HG03097 (cell line): ENCODE data around the gene TMEM115.
A peak's percentile ranks its signal among the peaks of the same experiment; 100 is the strongest.

ENCODE experiments used
- ATAC-seq: cut with Tn5 transposase; IDR thresholded peaks from one replicate; pipeline ENCODE4 v1.9.1; 2021; ENCODE audit not compliant: unreplicated experiment, low FRiP score

The TMEM115 gene

DNA sequence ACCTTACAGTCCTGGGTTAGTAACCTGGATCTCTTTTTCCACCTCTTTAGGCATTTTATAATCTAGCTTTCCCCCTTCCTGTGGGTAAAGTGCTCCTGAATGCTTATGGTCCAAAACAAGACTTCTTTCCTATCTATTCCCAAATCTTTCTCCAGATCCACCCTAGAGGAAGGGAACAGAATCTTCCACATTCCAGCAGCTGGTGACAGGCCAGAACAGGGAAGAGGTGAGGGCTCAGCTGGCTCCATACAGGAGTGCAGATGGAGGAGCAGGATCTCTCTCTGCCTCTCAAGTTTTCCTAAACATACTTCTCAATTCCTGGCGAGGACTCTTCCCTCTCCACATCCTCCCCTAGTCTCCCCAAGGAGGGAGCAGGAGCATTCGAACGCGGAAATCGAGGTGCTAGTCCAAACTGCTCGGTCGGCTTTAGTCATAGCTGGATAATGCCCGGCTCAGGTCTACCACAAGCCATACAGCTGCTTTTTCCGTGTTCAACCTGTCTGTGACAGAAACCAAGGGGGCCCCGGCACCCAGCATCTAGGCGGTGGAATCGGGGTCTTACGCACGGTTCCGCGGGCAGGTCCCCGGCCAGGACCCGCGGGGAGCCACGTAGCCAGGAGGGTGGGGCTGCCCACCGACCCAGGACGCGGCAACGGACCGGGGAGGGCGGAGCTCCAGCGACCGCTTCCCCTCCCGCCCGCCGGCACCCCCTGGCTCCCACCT is 22.7 kb downstream of the TMEM115 start:
- ATAC-seq: no peak

DNA sequence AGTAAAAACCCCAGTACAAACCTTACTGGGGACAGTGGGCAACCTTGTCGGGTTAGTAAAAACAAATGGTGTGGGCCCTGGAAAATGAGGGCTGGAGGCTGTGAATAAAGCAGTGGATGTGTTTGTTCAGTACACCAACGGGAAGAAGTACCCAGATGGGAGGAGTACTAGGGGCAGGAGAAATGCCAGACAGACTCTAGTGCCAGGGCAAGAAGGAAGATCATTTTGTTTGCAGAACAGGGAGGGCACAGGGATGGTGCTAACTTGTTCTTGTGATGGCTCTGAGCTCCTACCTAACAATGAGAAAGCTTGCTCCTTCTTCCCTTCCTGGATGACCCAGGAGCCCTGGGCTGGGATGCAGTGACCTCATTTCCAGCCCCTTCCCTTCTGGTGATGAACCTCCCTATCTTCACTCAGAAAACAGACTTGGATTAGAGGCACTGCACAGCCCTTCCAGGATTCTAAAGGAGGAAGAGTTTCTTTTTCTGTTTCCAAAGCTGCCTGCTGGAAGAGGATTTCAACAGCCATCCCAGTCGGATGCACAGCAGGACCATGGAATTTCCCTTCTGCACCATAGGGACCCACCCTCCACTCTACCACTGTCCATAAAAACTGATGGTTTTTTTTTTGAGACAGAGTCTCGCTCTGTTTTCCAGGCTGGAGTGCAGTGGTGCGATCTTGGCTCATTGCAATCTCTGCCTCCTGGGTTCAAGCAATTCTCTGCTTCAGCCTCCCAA is 24.8 kb downstream of the TMEM115 start:
- no peak for ATAC-seq

DNA sequence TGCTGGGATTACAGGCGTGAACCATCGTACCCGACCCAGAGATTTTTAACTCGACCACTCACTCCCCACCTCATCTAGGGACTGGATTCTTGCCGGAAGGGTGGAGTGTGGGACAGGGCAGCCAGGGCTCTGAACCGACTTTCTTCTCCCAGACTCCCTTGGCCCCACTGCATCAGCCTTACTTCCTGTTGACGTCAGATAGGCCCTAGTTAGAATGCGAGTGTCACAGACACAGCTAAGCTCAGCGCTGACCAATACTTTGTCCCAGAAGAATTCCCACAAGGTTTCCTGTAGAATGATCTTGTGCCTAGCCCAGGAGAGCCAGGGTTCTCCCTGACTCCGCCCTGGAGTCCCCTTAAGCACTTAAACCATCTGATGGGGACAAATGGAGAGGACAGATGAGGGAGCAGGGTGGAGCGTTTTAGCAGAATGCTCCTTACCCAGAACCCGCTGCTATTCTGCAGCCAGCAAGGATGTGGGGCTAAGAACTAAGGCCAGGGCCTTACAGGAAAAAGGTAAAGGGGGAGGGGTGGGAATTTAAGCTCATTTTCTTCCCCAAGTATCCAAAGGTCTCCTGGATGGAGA is 25.5 kb downstream of the TMEM115 start:
- no peak for ATAC-seq

DNA sequence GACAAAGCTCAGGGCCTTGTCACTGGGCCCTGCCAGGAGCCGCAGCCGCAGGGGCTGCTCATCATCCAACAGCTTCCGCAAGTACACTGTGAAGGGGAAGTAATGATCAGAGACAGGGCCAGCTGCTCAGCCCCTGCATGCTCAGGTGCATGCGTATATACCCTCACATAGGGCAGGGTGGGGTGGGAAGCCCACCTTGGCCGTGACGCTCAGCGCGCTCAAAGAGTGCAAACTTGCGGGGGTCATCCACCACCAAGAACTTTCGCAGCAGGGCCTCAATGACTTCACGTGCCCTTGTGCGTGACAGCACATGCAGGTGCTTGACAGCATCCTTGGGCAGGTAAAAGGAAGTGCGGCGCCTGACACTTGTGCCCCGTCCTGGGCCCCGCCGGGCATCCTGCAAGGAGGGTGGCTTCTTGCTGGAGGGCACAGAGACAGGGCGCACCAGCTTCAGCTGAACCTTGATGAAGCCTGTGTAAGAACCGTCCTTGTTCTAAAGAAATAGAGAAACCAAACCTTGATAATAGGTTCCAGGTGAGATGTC is 27.9 kb downstream of the TMEM115 start:
- ATAC-seq: no peak

DNA sequence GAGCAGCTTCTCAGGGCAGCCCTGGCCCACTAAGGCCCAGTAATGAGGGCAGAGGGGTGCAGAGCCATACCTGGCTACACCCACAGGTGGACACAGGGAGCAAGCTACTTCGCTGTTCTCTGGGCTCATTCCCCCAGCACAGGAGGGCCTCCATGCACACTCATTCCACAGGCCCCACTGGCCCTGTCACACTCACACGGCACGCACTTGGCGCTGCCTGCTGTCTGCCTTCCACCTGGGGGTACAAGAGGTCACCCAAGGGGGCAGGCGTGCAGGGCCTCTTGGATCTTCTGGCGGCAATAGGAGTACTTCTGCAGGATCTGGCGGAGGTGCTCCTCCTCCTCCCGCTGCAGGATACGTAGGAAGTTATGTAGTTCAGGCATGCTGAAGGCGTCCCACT is 29.0 kb downstream of the TMEM115 start:
- no peak for ATAC-seq

DNA sequence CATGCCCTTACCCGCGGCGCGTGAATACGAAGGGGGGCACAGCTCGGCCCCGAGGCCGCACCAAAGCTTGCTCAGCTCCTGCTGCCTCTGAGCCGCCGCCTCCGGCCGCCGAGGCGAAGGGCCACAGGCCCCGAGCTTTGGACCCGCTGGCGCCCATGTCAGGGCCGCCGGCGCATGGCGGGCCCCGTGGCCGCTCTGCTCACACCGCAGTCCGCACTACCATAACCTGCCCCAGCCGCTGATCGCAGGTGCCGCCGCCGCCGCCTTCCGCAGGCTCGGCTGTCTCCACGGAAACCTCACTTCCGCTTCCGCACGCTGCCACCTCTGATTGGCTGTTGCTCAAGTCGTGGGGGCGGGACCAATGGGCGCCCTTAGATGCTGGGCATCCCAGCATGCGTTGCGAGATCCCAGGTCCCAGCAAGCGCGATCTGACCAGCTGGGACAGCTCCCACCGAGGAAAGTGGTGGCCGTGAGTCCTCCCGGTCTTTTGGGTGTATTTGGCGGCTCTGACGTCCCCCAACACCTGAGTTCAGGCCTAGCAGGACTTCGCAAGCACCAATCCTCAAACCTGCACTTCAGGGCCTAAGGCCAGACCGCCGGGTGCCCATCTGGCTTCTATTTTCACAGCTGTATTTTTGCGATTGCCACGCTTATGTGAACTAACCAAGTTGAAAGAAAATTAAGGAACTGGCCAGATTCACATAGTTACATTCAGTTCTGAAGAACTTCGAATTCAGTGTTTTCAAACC is 31.2 kb downstream of the TMEM115 start, which contains the start of gene TUSC2:
Gene TUSC2, minus strand, starts transcription at position 281 of the 749 bp plus-strand sequence. Its CDS starts 124 bp downstream, at position 157.
- ATAC-seq: peak; percentile 60

DNA sequence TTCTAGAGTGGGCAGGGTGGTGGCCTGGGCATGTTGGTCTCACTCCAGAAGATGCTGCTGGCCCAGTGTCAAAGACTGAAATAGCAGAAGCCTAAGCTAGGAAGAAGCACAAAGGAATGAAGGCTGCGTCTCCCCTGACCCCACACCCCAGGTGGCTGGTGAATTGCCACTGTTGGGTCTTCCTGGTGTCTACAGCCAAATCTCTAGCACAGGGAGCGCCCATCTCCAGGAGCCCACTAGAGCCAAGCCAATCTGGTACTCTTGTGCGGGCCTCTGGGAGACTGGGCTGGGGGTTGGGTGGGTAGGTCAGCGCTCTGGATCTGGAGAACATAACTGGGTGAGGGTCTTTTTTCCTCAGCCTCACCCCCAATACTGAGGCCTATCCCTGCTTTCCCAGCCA is 32.2 kb downstream of the TMEM115 start:
- ATAC-seq: no peak

DNA sequence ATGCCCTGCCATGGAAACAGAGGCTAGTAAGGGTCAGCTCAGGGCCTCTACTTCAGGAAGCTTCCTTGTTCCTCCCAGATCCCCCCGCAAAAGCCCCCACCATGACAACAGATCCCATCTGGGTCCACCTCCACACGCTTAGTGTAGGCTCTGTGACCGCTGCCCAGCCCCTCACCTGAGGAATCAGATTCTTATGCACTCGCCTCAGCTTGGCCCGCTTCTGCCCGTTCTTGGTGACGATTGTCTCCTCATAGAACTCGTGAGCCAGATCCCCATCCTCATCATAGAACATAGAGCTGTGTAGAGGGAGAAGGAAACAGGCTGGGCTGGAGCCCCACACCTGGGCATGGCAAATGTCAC is 33.2 kb downstream of the TMEM115 start:
- ATAC-seq: no peak

DNA sequence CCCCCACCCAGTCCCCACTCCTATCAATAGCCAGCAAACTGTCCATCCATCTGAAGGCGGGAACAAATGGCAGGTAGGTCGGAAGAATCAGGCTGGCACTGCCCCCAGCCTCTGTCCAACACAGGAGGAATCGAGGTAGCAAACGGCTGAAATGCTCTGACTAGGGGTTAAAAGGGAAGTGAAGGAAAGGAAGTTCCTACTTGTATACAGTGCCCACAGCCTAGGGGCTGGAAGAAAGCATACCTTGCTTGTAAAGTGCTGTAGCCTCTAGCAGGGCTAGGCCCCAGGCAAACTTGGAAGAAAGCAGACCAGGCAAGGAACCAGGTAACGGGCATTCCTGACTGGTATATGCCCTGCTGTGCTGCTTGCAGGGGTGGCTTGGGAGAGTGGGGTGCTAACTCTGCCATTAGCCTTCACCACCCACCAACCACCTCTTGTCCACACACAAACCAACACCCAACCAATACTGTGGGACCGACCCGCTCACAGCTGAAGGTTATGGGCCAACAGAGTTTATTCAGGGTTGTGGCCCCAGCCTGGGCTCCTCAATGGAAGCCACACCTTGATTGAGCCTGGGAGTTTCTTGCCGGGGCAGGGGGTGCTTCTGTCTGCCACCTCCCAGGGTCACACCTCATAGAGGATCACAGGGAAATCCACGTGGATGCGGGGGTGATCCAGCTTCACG is 33.7 kb downstream of the TMEM115 start:
- ATAC-seq: no peak

DNA sequence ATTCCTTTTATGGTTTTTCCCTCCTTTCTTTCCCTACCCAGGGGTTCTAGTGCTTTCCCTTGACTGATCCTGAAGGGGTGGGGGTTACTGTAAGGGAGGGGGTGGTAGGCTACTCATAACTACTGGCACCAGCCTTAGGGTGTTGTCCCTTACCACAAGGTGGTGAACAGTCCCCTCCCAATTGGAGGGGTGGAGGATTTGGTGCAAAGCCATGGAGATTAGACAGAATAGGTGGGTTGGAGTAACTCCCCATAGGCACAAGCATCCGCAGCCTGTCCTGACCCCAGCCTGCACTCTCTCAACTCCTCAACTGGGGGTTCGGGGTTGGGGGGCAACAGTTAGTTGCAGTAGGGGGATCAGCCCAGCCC is 34.2 kb downstream of the TMEM115 start:
- no peak for ATAC-seq

DNA sequence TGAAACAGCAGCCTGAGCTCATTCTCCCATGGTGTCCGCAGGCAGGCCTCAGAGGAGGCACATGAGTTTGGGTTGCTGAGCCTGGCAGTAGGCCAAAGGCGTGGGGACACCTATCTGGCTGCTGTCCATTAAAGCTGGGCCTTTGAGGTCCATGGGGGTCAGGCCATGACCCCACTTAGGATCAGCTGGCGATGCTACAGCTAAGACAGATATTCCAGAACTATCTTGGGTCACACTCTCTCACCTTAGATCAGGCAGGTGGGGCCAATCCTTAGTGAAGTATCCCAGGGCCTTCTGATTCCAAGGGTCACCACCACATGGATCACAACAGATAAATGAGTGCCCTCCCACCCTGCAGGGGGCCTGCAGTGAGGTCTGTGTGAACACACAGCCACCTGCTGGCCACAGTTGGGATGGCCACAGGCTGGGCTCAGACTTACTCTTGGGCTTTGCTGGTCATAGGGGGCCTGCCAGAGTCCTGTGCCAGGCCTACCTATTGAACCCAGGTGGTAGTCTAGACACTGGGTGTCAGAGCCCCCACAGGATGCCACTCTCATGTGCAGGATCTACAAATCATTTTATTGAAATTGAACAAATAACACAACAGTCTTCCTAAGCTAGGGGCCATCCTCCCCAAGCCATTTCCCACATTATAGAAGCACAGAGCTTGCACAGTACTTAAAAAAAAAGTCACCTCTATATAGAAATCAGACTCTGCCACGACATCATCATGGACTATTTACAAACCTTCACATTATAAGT is 34.8 kb downstream of the TMEM115 start:
- ATAC-seq: no peak

DNA sequence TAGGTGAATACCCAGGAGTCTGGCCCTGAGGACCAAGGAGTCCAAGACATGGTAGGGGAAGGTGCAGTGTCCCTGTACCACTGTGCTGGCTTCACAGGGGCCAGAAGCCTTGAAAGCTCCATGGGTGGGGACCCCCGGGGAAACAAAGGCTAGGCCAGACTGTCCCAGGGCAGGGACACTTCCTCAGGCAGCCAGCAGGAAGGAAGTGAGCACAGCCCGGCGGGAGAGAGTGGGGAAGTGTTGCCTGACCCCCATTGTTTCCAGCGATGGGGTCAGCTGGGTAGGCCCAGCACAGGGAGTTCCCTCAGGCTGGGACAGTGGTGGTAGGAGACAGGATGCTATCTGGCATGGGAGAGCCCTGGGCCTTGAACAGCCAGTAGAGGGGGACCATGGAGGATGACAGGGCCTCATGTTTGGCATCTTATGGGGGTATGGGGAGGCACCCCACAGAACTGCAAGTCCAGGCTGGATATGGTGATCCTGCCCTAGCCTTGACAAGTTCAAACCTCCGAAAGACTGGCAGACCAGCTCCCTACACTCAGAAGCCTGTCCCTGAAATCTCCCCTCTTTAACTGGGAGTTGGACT is 35.6 kb downstream of the TMEM115 start:
- no peak for ATAC-seq

DNA sequence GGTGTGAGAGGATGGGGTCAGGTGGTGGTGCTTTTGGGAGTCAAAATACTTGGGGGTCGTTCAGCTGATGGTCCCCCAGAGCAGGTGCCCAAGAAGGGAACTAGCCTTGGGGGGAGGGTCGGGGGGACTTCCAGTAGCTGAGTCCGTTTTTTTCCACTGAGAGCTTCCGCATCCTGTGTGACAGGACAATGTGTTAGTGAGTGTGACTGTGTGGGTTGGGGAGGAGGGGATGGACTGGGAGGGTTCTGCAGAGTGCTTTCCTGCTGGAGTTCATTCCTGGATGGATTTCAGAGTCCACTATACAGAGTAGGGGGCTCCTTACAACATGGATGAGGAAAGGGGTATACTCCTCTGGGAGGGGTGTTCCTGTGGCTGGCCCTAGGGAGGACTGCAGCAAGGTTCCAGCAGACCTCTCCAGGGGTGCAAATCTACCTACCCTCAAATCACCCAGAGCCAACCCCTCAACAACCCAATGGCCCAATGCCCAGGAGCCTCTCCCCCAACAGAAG is 36.2 kb downstream of the TMEM115 start:
- ATAC-seq: no peak

DNA sequence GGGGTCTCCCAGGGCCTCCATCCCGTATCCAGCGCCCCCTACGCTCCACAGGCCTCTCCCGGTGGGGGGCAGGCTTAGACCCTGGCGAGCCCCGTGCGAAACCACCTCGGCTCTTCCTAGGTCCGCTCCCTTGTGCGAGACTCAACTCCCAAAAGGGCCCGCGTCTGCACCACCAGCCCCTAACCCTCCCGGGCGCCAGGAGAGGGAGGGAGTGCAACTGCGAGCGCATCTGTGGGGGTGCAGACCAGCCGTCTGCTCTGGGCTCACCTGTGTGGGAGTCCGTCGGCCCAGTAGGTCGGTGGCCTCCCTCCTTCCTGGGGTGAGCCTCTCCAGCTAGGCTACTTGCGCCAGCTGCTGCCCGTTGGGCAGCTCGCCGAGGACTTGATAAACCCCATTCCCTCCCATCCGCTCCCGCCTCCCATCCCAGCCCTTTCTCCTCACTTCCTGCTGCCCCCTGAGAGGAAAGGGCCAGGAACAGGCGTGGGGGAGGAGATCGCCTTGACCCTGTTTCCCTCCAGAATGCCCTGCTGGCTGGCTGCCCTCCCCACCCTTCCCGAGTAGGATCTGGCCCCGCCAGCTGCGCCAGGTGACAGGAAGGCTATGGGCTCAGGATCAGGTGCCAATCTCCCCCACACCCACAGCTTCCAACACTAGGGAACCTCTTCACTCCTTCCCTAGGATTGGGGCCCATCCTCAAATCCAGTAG is 36.8 kb downstream of the TMEM115 start, which contains the start of gene HYAL2:
Gene HYAL2, minus strand, starts transcription at position 360 of the 706 bp plus-strand sequence. CDS start 2,256 bp downstream, outside the sequence.
- no peak for ATAC-seq

DNA sequence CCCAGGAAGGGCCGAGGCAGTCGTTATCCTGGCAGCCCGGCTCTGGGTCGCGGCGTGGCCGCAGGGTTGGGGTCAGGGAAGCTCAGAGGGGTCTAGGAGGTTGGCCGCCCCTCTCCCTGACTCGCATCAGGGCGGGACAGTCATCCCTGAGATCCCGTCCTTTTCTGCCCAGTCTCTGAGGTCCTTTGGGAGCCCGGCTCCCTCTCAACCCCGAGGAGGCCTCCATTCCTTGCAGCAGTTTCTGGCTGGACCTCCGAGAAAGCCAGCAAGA is 37.3 kb downstream of the TMEM115 start:
- no peak for ATAC-seq

DNA sequence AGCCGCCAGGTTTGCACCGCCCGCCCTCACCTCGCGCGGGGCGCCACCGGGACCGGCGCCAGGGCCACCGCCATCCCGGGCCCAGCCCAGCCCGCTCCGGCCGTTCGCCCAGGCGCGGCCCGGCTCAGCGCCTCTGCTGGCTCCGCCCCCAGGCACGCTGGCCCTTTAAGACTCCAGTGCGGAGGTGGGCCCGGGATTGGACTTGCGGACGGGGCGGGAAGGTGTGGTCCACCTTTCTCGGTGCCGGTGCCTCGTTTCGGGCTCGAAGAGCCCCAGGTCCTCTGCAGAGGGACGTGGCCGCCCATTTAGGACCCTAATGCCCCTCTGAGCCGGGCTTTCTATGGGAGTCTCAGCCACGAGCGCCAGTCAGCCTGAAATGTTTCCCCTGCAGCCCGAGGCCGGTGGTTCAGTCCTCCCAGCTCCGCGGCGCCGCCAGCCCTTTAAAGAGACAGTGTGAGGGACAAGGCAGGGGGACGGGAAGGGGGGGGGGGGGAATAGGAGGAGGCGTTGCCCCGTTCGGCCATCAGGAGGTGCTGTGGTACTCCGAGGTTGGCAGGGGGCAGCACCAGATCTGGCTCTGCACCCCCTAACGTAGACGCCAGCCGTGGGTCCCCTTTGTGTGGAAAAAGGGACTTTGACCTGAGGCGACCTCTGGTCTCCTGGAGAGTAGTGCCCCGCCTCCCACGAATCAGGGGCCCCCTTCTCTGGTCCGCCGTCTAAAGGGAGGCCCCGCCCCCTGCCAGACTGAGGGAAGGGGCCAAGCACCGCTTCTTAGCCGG is 37.8 kb downstream of the TMEM115 start:
- peak; percentile 56 for ATAC-seq

DNA sequence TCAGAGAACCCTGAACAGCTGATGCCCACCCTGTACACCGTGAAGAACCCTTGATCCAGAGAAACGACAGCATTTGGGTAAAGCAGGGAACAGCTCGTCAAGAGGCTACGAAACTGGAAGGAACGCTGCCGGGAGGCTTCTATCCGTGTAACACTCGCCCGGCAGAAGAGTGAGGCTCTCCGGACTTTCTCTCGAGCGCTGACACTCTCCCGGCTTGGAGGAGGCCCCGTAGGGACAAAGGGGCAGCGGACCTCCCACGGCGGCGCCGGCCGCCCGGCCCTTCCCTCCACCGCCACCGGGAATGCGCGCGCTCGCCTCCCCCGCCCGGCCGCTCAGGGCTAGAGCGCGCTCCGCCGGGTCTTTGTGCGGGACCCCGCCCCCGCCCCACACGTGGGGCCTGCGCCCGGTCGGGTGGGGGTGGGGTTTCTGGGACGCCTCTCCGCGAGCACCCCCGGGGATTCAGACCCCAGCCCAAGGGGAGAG is 38.4 kb downstream of the TMEM115 start:
- peak; percentile 33 for ATAC-seq
